A673 (cell line): Measurements from ENCODE around the gene TGIF1. TPM values are rescaled to one million over a fixed set of nuclear protein-coding genes. Genes with fewer than 3 reads are reported as not detected.

Experiments used
- BruUV-seq: library from RNA; stranded (reverse); fragments of 400-500 nt; replicated peaks from 2 replicates; lab custom pipeline; 2021; lab: Mats Ljungman, UMichigan
- CTCF ChIA-PET: fragments of 300-600 bp; sonication (Branson Sonifier 250); formaldehyde crosslinking; loops from one replicate; lab custom pipeline; 2022; ENCODE audit warnings: antibody characterized with exemption; lab: Charles Lee
- POLR2A ChIA-PET: fragments of 300-600 bp; sonication (Branson Sonifier 250); formaldehyde crosslinking; loops from one replicate; lab custom pipeline; 2022; ENCODE audit warnings: antibody characterized with exemption; ENCODE audit not compliant: low non-redundant PET; lab: Charles Lee
- DNase-seq: peaks from one replicate; pipeline ENCODE4 v3.0.0-alpha.2; 2015; ENCODE audit warnings: low spot score
- H3K27ac ChIP-seq: fragments of 200-600 bp; sonication (generic); 2 replicates; pipeline ENCODE4 v1.5.1; 2016; ENCODE audit warnings: mixed run types, low read depth, mild to moderate bottlenecking, mixed read lengths, antibody characterized with exemption, low read length; ENCODE audit not compliant: poor library complexity, severe bottlenecking
- H3K27me3 ChIP-seq: fragments of 200-600 bp; sonication (generic); replicated peaks from 2 replicates; pipeline ENCODE4 v1.6.1; 2017; ENCODE audit warnings: mixed run types, low read depth, mild to moderate bottlenecking, mixed read lengths, antibody characterized with exemption, low read length; ENCODE audit not compliant: insufficient read depth, poor library complexity
- H3K36me3 ChIP-seq: fragments of 200-600 bp; sonication (generic); 2 replicates; pipeline ENCODE4 v1.6.1; 2016; ENCODE audit warnings: mixed run types, mild to moderate bottlenecking, mixed read lengths, antibody characterized with exemption, low read length; ENCODE audit not compliant: insufficient read depth, poor library complexity, severe bottlenecking
- H3K4me1 ChIP-seq: fragments of 200-600 bp; sonication (generic); 2 replicates; pipeline ENCODE4 v1.6.1; 2017; ENCODE audit warnings: mixed run types, mild to moderate bottlenecking, mixed read lengths, antibody characterized with exemption, low read length; ENCODE audit not compliant: insufficient read depth, poor library complexity, severe bottlenecking
- H3K4me3 ChIP-seq: fragments of 200-600 bp; sonication (generic); 2 replicates; pipeline ENCODE4 v1.5.1; 2016; ENCODE audit warnings: low read depth, mixed run types, mild to moderate bottlenecking, mixed read lengths, low read length; ENCODE audit not compliant: poor library complexity, severe bottlenecking
- H3K9me3 ChIP-seq: fragments of 200-600 bp; sonication (generic); 2 replicates; pipeline ENCODE4 v1.6.1; 2016; ENCODE audit warnings: mixed run types, low read depth, mild to moderate bottlenecking, mixed read lengths, antibody characterized with exemption, low read length; ENCODE audit not compliant: poor library complexity, severe bottlenecking
- EZH2 ChIP-seq: fragments of 200-600 bp; sonication (generic); IDR thresholded peaks from 2 replicates; pipeline ENCODE4 v1.6.1; 2017; ENCODE audit warnings: borderline replicate concordance, low read depth, mild to moderate bottlenecking, mixed read lengths, antibody characterized with exemption, low read length; ENCODE audit not compliant: poor library complexity, severe bottlenecking
- intact Hi-C: fragments of 100-400 bp; cut with micrococcal nuclease; formaldehyde crosslinking; loops from one replicate; pipeline ENCODE4 v1.10.0; 2022; ENCODE audit not compliant: unreplicated experiment
- total RNA-seq: library from RNA; stranded (reverse); gene quantifications from 2 replicates; pipeline ENCODE4 v1.2.3, GENCODE V29; 2021
- TF ChIP-seq, protein P1 (sequence below): fragments of 300-800, 200-600 bp; sonication (generic); conservative IDR thresholded peaks from 2 replicates; pipeline ENCODE4 v1.5.1; 2017; ENCODE audit warnings: low read depth, mild to moderate bottlenecking, antibody characterized with exemption, low read length, moderate library complexity, mixed read lengths

TGIF1 gene
- total RNA-seq, 1 experiment from 2014 or later: 98.3 TPM

DNA sequence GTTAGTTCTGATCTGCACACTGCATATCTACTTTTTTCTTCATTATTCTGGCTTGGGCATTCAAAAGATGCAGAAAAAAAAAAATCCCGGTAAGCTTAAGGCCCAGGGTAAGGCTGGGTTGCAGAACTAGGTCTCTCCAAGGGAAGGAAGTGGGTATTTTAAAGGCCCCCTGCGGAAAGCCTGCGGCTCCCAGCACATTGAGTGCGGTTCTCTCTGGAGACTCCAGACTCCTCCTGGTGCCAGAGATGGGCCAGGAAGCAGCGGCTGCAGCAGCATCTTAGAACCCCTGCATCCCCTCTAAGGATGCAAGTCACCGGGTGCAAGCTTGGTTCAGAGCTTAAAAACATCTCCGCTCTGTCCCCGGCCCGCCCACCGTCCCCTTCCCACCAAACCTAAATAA is 49.5 kb downstream of the TGIF1 start:
- TF ChIP-seq, protein P1, sequence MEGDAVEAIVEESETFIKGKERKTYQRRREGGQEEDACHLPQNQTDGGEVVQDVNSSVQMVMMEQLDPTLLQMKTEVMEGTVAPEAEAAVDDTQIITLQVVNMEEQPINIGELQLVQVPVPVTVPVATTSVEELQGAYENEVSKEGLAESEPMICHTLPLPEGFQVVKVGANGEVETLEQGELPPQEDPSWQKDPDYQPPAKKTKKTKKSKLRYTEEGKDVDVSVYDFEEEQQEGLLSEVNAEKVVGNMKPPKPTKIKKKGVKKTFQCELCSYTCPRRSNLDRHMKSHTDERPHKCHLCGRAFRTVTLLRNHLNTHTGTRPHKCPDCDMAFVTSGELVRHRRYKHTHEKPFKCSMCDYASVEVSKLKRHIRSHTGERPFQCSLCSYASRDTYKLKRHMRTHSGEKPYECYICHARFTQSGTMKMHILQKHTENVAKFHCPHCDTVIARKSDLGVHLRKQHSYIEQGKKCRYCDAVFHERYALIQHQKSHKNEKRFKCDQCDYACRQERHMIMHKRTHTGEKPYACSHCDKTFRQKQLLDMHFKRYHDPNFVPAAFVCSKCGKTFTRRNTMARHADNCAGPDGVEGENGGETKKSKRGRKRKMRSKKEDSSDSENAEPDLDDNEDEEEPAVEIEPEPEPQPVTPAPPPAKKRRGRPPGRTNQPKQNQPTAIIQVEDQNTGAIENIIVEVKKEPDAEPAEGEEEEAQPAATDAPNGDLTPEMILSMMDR: no peak
- no peak for TF ChIP-seq EZH2
- ChIA-PET CTCF (no interaction called here), POLR2A (interaction anchor here (0.6 kb wide), 1 partner anchor 150 kb away, joined by 3 read pairs; no protein-coding TSS in a partner anchor)
- no TSS peak for BruUV-seq
- Histone ChIP-seq H3K27ac (no peak overlapping the region), H3K4me3 (no peak overlapping the region), H3K9me3 (no peaks in the 10 kb centered on the region), H3K27me3 (no peaks in the 10 kb centered on the region), H3K36me3 (peaks cover 43% of the 10 kb centered on the region), H3K4me1 (peaks cover 3% of the 10 kb centered on the region)
- intact Hi-C loops: no loop called here
- DNase-seq: no peak

DNA sequence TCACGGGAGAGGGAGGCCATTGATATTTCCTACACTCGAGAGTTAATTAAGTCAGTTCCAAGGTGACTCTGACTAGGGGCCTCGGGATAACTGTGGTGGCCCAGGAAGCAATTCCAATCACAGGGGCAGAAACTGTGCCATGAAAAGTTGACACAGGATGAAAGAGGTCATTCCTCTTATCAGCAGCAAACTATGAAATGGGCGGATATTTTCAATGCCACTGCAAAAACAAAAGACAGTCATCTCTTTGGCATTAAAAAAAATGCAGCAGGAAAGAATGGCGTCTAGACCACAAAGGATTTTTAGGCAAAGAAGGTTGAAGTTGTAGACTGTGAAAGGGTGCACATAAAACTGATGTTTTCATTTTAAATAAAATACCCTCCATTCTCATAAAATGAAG is 50.0 kb downstream of the TGIF1 start:
- TF ChIP-seq, protein P1: no peak
- TF ChIP-seq EZH2: no peak
- H3K27ac ChIP-seq: no peak overlapping the region
- POLR2A ChIA-PET: no interaction called here
- no peaks in the 10 kb centered on the region for H3K4me1 ChIP-seq
- CTCF ChIA-PET: no interaction called here
- no peaks in the 10 kb centered on the region for H3K9me3 ChIP-seq
- no peaks in the 10 kb centered on the region for H3K27me3 ChIP-seq
- BruUV-seq: no TSS peak
- intact Hi-C loops: no loop called here
- no peak for DNase-seq
- H3K4me3 ChIP-seq: no peak overlapping the region
- H3K36me3 ChIP-seq: peaks cover 43% of the 10 kb centered on the region

DNA sequence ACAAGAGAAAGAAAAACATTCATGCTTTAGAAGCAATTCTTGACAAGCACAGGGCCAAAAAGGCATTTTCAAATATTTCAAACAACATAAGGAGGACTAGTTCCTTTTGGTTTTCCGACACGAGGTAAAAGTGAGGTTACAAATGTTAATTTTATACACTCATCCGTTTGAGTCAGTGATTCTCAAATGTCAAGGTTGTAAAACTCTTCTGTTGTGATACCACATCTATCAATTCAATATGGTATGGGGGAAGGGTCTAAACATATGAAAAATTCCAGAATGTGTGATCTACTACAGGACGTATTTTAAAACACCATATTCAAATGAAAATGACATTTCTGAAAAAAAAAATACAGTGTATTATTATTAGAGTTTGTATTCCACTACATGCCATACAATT is 52.7 kb downstream of the TGIF1 start:
- peaks cover 48% of the 10 kb centered on the region for H3K36me3 ChIP-seq
- H3K27me3 ChIP-seq: no peaks in the 10 kb centered on the region
- H3K4me1 ChIP-seq: no peaks in the 10 kb centered on the region
- intact Hi-C loops: no loop called here
- CTCF ChIA-PET: no interaction called here
- no peak for DNase-seq
- H3K4me3 ChIP-seq: no peak overlapping the region
- H3K27ac ChIP-seq: no peak overlapping the region
- BruUV-seq: no TSS peak
- POLR2A ChIA-PET: no interaction called here
- TF ChIP-seq, protein P1: no peak
- no peak for TF ChIP-seq EZH2
- H3K9me3 ChIP-seq: no peaks in the 10 kb centered on the region
